AG04449 (cell line): ENCODE data around the gene NRCAM.

Experiments used
- CTCF ChIA-PET: fragments of 350-600 bp; formaldehyde crosslinking; extraction: SDS; loops from one replicate; lab custom pipeline; 2021; ENCODE audit warnings: antibody characterized with exemption; lab: Yijun Ruan, JAX
- POLR2A ChIA-PET: fragments of 400-600, 350-600 bp; formaldehyde crosslinking; extraction: SDS; loops from one replicate; lab custom pipeline; 2020; ENCODE audit warnings: antibody characterized with exemption, inconsistent platforms; lab: Yijun Ruan, JAX
- DNase-seq: peaks from one replicate; pipeline ENCODE4 v3.0.0-alpha.2; 2010; ENCODE audit warnings: low read depth, low spot score
- H3K4me3 ChIP-seq: 2 replicates; pipeline ENCODE4 v1.5.1; 2011; ENCODE audit warnings: low read depth, mild to moderate bottlenecking, control low read depth, low read length
- TF ChIP-seq, protein P1 (sequence below): IDR thresholded peaks from one replicate; pipeline ENCODE4 v1.5.1; 2011; ENCODE audit warnings: mild to moderate bottlenecking, moderate library complexity, low read length, control low read depth, inconsistent platforms; ENCODE audit not compliant: insufficient read depth; ENCODE audit errors: missing control alignments

NRCAM gene

DNA sequence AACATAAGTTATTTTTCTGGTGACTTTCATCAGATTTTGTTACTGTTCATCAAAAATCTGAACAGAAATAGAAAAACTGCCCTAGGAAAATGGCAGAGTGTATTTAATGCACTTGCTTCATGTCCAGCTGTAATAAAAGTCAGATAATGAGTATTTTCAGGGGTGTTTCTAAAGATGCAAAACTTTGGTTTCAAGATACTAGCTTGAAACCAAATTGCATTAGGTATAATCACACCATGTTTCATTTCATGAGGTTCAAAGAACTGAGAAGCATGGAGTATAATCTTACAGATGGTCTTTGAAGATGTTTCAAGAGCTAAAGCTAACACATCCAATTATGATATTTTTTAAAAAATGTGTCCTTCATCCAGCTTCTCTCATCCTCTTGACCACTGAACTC, 128.9 kb downstream of the NRCAM start:
- no peak overlapping the region for H3K4me3 ChIP-seq
- TF ChIP-seq, protein P1, sequence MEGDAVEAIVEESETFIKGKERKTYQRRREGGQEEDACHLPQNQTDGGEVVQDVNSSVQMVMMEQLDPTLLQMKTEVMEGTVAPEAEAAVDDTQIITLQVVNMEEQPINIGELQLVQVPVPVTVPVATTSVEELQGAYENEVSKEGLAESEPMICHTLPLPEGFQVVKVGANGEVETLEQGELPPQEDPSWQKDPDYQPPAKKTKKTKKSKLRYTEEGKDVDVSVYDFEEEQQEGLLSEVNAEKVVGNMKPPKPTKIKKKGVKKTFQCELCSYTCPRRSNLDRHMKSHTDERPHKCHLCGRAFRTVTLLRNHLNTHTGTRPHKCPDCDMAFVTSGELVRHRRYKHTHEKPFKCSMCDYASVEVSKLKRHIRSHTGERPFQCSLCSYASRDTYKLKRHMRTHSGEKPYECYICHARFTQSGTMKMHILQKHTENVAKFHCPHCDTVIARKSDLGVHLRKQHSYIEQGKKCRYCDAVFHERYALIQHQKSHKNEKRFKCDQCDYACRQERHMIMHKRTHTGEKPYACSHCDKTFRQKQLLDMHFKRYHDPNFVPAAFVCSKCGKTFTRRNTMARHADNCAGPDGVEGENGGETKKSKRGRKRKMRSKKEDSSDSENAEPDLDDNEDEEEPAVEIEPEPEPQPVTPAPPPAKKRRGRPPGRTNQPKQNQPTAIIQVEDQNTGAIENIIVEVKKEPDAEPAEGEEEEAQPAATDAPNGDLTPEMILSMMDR: no peak
- no peak for DNase-seq
- POLR2A ChIA-PET: no interaction called here
- CTCF ChIA-PET: no interaction called here

DNA sequence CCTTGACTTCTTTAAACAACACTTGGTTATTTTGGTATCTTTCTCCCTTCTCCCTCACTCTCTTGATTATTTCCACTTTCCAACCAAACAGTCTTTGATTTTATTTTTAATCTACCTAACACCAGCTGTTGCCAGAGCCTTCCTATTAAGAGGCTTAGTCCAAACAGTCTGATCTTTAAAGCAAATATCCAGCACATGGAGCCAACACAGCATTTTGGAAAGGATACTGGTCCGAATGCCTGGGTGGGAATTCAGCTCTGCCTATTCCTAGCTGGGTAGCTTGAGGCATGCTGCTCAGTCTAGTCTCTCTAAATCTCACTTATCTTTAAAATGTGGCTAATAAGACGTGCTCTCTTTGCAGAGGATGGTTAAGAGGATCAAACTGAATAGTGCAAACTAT, 129.3 kb downstream of the NRCAM start:
- TF ChIP-seq, protein P1: no peak
- no peak for DNase-seq
- no peak overlapping the region for H3K4me3 ChIP-seq
- ChIA-PET POLR2A (no interaction called here), CTCF (no interaction called here)

DNA sequence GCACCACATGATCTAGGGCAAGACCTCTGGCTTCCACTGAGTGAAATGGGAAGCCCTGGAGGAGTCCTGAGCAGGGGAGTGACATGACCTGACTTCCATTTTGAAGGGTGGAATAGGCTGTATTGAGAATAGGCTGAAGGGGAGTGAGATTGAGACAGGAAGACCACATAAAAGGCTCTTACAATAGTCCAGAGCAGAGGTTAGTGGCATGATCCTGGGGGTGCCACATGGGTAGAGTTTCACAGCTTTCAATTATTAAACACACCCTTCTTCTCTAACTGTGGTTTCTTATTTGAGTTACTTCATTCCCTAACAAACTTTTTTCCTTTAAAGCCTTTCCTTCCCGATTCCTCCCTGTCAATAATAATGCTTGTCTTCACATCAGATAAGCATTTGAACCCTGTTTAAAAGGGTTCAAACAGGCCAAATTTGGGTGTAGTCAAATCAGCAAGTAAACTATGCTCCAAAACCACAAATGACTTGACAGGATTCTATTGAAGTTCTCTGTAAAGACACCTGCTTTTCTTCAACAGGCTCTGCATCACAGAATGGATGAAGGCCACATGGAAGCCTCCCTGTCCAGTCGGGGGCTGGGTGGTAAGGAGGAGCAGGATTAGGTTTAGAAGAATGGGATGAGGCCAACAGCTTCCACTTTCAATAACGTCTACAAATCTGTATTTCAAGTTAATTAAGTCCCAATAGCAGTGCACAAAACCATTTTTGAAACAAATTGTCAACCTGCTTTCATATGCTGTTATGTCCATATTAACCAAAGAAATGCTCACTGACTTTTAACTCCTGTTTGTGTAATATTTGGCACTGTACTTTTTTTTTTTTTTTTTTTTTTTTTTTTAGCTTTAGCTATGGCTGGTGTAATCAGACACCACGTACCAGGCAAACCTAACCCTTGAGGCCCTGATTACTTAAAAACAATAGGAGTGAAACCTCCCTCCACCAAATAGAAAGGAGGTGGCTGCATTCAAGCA, 131.9 kb downstream of the NRCAM start:
- no peak for DNase-seq

DNA sequence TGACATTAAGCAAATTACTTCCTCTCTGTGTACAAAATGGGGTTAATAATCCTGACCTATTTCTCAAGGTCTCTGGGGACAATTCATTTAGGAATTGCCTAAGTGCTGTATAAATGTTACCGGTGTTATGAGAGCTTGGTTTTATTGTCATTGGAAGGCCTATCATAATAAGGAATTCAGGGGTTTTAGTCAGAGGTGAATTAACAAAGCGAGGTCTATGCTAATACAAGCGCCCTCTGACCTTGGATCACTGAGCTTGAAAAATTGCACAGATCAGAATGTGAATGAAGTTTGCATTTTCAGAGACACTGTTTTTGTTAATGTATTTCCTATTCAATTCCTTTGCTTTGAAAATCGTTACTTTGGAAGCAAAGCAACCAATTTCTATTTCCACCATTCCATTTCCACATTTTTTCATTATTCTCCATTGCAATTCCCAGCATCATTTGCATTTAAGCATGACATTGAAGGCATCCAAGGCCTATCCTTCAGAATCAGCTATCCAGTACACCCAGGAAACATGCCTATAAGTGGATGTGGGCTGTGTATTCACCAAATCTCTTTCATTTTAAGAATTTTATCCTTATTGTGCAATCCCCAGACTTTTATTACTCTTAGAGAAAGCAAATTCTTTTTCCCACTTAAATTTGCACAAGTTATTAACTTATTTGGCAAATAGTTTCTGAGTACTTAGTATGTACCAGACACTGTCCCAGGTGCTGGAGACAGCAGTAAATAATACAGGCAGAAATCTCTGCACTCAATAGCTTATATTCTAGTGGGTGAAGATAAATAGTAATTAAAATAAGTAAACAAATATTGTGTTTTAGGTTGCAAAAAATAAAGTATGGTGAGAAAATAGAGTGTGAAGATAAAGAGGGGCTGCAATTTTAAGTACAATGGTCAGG, 133.1 kb downstream of the NRCAM start:
- H3K4me3 ChIP-seq: no peak overlapping the region
- no peak for DNase-seq
- TF ChIP-seq, protein P1: no peak
- CTCF ChIA-PET: no interaction called here
- POLR2A ChIA-PET: no interaction called here

More for the DNA sequence above, 131.9 kb downstream of the NRCAM start:
- TF ChIP-seq, protein P1: no peak
- H3K4me3 ChIP-seq: no peak overlapping the region
- POLR2A ChIA-PET: no interaction called here
- CTCF ChIA-PET: no interaction called here

DNA sequence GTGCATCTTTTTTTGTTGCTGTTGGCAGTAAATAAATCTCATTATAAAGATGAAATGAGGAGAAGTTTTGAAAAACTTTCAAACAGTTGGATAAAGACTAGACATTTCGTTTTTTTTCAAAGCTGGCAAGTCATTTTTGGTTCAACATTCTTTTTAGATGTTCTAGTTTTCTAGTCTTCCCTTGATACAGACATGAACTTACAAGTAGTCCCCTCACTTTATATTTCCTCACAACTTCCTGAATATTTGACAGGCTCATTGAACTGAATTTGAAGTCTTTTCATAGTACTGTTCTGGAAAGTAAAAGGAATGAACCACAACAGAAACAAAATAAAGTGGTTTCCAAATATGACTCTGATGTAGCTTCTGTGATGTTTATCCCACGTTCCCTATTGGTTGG, 134.2 kb downstream of the NRCAM start:
- POLR2A ChIA-PET: no interaction called here

More for the DNA sequence above, 134.2 kb downstream of the NRCAM start:
- TF ChIP-seq, protein P1: no peak
- no peak overlapping the region for H3K4me3 ChIP-seq
- no peak for DNase-seq
- CTCF ChIA-PET: interaction anchor here (1.0 kb wide), 1 partner anchor 16 kb away, joined by 3 read pairs; no protein-coding TSS in a partner anchor
